ENCODE data around the gene ESF1. TPM values are rescaled to one million over a fixed set of nuclear protein-coding genes. Genes with fewer than 3 reads are reported as not detected.

The ESF1 gene
- total RNA-seq, 1 donor from 2014 or later, result 21.5 TPM

Other genes with a start within 250 kb of the ESF1 start
- gene TASP1, start 146.0 kb downstream of the ESF1 start, total RNA-seq, result 22.7 TPM
- 28.2 TPM for gene NDUFAF5, start 109 bp upstream of the ESF1 start, total RNA-seq
- gene SEL1L2, start 205.7 kb upstream of the ESF1 start, total RNA-seq, result not detected
- gene MACROD2, start 210.6 kb upstream of the ESF1 start, total RNA-seq, result 13.8 TPM

Data from sciatic nerve (tissue), 1 donor.